GM21723 (cell line): ENCODE measurements around the gene TENT5C.

ENCODE experiments used
- ATAC-seq: cut with Tn5 transposase; IDR thresholded peaks from one replicate; pipeline ENCODE4 v1.9.1; 2021; ENCODE audit warnings: mild to moderate bottlenecking, moderate library complexity; ENCODE audit not compliant: unreplicated experiment

TENT5C gene

DNA sequence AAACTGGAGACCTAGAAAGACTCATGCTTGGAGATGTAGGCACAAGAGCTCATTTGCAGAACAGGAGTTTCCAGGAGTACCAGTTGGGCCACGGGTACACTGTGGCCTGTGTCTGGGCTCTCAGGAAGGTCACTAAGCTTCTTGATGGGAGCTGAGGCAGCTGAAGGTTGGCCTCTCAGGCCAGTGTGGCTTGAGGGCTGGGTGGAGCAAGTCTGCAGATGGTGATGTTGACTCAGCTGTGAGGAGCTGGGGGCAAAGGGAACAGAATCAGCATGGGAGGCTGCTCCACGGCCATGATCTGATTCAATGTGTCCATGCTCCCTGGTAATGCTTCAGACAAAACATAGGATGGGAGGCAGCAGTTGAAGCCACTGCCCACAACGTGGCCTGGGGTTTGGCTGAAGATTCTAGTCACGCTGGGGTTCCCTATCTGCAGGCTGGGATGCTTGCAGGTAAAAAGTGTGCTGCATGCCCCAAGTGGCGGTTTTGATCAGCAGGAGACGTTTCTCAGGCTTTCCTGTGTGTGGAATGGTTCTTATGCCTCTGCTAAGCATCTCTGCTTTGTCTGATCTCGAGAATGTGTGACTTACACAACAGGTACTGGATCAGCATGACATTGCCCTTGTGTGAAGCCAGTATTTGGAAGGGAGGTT, 15.4 kb upstream of the TENT5C start:
- ATAC-seq = no peak

DNA sequence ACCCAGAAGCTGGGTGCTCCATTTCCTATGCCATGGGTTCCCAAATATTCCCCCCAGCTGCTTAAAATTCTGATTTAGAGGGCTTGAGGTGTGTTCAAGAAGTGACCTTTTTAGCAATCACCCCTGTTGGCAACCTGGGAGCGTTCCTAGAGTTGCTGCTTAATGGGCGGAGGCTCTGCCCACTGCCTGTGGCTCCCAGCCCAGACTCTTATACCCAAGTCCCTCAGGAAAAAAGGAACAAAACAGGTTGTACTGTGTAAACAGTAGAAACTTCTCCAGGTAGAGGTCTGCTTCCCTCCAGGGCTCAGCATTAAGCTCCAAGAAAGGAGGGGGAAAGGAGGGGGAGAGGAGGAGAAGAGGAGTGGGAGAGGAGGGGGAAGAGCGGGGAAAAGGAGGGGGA, 14.6 kb upstream of the TENT5C start:
- no peak for ATAC-seq

DNA sequence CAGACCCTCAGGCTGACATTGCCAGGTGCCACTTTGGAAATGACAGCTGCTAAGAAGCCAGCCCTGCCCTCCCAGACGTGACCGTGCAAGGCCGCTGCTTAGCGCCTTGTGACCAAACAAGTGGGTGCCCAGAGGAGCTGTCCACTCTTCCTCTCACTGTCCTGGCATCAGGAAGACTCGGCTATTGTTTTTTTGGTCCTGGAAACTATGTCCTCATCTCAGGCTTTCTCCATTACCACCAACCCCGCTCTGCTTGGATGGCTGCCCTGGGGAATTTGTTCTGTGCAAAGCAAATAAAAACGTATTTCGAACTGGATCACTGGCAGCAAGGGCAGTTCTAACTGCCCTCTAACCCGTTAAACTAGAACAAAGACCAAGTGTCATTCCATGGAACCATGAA, 13.7 kb upstream of the TENT5C start:
- ATAC-seq = no peak

DNA sequence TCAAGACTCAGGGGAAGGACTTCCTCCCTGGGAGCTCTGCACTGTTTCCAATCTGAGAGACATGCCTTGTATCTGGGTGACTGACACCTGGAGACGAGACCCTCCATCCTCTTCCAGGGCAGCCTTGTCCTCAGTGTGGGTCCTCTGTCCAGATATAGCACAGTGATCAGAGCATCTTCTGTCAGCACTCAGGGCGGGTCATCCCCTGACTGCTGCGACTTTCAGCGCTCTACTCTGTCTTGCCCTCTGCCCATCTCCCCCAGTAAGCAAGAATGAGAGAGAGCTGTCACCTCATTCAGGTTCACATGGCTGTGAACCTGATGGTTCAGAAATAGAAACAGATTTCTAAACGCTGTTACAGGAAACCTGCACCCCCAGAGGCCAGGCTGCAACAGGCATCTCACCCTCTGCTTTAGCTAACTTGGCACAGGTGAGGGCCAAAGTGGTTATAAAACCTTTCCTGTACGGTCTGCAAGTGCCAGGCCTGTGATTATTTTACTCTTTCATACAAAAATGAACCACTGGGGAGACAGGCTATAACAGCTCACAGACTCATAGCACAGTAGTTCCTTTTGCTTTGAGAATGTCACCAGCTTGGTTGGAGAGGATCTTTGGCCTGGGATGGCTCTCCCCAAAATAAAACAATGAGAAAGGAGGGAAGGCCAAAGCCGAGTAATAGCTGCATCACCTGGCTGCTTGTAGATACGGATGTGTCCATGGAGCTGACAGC, 11.4 kb upstream of the TENT5C start:
- ATAC-seq = no peak

DNA sequence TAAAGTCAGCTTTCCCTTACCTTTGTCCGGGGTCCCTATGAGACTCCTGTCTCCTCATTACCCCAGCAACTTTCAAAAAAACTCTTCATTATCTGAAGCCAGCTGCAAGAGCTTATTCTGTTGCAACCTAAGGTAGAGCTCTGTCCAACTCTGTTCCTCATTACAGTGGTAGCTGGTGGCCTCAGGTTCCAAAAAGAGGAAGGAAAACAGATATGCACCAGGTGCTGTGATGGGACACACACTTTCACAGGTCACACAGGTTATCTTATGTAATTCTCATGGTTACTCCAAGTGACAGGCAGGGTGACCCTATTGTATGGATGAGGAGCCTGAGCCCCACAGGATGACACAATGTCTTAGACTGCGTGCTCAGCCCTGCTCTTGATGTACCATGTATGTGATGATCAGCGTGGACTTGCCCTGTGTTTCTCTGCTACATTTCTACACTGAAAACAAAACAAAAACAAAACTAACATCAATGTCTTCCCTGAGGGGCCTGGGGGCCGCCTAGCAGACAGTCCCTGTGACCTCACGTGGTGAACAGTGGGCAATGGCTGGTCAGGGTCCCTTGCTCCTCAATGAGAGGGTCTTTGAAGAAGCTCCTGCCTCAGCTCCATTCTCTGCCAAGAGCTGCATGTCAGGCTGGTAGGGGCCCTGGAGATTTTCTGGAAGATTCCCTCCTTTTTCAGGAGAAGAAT, 9.7 kb upstream of the TENT5C start:
- ATAC-seq = no peak

DNA sequence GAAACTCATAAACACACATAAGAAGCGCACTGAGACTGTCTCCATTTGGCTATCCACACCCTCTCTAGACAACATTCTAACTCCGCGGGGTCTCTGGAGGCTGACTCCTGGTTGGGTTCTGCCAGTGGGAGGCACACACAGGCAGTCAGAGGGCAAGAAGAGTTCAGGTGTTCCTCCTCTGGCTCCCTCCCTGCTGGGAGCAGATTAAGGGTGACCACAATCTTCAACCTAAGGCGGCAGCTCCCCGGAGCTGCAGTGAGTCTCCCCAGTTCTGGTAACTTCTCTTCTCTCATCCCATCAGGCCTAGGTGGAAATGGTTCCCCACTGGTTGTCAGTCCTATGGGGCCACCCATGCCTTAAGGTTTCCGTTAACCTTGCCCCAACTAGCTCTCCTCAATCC, 7.4 kb upstream of the TENT5C start:
- no peak for ATAC-seq

DNA sequence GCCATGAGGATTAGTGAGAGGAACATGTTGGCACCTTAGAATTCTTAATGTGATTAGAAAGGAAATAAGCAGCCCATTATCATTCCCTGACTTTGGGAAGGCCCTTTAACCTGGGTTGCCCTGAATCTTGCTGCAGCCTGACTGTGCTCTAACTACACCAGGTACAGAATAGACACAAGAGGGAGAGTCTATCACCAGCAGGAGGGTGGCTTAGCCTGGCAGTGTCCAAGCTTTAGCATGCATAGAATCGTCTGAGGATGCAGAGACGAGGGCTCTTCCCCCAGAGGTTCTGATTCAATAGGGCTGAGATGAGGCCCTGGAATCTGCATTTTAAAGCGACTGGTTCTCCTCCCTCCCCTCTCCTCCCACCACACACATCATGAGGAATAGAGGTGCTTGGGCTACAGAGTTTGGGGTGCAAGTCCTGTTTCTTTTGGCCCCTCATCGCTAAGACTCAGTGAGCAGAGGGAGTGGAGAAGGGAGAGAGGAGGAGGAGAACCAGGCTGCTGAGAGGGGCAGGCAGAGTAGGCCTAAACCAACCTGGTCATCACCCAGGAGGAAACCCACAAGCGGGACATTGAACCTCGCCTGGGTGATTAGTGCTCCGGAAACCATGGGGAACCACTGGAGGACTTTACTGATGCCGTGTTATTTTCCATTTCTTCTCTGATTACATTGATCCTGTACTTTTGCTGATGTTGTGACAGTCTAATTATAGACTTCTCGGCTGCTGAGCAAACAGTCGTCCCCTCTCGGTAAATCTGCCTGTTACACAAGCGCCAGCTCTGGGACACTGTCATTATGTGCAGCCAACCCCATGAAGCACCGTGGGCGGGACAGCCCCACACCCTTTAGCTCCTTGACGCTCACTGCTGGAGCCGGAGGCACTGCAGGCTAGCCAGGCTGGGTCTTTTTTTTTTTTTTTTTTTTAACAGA, 6.3 kb upstream of the TENT5C start:
- ATAC-seq = no peak

DNA sequence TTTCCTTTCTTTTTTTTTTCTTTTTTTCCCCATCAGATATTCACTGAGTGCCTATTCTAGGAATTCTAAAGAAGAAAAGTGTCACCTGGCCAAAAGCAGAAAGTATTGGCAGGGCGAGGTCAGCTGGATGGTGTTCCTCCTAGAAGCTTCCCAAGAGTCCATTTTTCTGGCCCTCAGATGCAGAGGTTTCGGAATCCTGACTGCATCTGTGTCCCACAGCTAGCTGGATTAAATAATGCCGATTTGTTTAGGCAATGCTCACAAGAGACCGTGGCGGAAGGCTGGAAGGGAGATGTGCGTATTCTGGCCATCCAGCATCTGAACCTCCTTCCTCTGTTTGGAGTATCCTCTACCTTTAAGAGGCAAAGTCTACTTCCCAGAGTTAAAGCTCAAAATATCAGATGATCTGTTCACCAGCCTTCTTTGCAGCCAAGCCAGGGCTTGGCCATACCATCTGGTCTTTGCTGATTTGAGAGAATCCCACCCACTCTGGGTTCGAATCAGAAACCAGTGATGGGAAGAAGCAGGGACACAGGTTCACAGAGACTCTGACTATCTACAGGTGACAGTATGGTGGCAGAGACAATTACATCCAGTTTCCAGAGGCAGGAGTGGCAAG, 5.4 kb upstream of the TENT5C start:
- no peak for ATAC-seq

DNA sequence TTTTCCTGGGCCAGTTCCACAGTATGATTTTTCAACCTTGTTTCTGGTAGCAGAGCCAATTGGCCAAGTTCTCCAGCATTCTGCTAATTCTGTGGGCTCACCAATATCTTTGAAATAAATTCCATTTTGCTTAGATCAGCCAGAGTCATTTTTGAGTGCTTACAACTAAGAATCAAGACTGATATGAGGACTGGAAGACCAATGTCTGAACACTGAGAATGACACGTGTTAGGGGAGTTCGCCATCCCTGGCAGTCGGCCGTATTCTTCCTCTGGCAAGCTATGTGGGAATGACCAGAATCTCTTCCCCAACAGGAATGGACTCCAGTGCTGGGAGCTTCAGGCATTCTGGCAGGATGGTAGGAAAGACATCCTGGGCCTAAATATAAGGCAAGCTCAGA, 4.9 kb upstream of the TENT5C start:
- no peak for ATAC-seq

DNA sequence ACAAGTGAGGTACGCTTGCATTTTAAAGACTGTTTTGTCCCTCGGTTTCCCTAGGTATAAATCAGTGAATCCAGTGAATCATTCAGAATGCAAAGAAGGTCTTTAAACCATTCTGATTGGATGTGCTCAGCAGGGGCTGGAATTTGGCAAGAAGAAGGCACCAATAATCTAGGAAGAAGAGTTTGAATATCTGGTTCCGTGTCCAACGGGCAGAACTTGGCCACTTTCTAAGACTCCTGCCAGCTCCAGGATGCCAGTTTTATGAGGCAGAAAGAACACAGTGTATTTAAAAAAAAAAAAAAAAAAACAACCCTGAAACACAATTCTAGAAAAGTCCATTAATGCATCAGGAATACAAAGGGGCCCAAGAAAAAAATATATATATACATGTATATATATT, 3.0 kb upstream of the TENT5C start:
- ATAC-seq = no peak

DNA sequence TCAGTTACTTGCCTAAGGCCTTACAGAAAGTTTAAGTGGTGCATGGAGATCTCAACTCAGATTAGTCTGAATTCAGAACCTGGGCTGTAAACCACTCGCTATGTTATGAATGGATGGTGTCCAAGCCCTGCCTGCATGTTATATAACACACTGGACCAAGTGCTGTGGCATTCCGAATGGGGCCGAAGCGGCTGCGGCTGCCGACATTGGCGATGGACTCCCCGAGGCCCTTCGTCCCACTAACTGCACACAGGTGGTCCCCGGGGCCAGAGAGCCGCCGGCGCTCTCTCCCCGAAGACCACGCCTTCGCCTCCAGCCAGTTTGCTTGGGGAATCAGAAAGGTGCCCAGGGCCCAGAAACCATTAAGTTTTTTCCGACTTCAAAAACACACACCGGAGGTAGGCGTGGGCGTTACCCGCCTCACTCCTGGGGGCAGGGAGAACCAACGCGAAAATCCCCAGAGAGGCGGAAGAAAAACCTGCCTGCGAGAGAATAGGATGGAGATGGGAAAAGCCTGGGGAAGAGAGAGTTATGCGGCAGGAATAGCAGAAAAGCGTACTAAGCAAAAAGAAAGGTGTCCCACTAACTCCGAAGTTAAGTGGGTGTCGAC, 579 bp upstream of the TENT5C start:
- ATAC-seq = peak; percentile 34

DNA sequence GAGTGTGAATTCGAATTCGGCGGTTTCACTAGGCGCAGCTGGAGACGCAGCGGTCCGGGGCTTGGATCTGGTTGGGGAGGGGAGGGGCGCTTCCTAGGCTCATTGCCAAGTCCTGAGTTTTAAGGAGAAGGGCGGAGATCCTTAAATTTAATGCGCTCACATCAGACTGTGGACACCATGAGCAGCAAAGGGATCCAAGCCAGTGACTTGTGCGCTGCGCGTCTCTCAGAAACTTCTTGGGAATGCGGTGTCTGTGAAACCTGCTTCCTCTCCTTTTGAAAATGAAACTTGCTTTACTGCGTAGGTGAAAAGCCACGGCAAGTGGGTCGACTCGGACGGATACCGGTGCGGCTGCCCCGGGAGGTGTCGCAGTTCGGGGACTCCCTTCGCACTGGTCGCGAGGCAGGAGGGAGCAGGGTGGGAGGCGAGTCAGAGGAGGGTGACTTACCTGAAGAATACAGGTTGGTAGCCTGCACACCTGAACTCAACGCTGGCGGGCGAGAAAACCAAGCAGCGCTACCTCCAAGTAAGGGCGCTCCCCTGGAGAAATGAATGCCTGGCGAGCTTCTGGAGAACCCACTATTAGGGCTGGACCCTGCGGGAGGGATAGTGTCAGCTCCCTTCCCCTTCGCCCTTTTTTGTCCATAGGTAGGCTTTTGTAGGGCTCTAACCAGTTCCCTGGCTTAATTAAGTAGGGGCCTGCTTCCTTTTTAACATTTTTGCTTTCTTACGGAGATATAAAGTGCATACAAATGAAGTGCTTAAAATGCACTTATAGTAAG, 992 bp downstream of the TENT5C start:
- ATAC-seq = no peak

DNA sequence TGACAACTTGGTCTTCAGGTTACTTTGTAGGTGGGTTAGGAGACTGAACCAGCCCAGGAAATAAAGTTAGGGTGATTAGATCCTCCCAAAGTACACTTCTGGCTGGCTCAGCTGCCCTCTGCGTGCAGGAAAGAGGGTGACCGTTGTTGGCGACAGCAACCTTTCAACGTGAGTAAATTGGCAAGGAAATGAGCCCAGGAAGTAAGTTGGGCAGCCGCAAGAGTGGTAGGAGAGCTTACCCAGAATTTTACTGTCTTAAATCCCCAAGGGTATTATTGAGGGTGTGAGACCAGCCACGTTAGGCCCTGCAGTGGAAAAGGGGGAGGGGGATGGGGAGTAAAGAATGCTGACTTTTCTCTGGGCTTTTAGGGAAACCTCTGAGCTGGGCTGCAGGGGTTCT, 1.6 kb downstream of the TENT5C start:
- no peak for ATAC-seq

DNA sequence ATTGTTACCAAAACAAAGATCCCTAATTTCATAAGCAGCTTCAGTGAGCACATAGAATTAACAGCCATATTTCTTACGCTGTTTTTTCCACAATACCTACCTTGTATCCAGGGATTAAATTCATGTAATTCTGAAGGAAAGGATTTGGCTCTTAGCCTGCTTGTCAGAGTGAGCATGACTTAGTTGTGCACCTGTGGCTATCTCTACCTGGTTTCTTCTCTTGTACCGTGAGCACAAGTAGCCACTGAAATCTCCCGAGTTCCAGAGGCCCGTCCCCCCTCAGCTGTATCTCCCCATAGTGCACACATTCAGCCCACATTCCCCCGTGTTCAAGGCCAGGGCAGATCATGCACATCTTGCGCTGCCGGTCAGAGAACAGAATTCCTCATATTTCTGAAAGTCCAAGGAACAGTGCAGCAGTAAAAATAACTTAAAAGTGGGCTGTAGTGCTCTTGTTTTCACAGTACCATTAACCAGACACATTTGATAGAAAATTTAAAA, 2.3 kb downstream of the TENT5C start:
- no peak for ATAC-seq

DNA sequence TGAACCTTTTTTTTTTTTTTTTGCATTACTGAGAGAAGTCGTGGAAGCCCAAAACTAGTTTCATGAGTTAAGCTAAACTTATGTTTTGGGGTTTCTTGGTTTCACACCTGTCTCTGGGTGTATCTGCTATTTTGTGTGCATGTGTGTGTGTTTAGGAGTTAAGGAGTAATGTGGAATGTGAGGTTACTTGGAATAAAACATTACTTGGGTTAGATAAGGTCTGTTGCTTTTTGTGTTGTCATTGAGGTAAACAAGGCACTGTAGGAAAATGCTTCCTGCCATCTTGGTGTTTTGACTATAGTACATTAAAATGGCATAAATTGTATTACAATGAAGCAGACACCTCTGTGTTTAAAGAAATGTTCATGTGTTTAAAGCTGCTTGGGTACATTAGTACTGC, 2.9 kb downstream of the TENT5C start:
- ATAC-seq = no peak

DNA sequence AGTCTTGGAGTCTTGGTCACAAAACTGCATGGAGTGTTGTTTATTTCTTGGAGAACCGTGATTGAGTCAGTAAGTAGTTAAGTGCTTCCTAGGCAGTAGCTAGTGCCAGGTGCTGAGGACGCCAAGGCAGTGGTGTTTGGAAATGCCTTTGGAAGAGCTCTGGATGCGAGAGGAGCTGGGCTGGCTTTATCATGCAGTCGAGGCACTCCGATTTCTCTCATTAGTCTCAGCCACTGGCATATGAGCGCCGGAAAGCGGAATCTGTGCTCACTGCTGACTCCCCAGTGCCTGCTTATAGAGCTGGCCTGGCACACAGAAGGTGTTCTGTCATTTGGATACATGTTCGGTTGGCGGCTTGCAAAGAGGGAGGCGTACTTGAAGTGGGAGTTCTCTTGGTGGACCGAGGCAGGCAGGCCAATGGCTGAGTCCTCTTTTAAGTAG, 3.6 kb downstream of the TENT5C start:
- no peak for ATAC-seq

DNA sequence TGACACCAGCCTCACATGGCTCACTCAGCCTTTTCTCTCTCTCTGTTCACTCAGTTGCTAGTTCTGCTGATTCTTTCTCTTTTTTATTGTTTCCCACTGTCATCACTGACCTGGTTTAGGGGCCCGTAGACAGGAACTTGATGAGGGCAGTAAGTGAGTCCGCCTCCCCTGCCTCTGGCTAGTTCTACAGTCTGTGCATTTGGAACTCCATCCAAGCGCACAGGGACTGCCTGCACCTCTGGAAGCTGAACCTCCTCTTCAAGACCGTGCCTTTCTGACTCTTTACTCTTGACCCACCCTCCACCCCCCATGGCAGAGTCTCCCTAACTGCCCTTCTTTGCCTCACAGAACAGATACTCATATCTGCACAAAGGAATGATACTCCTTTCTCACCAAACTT, 4.2 kb downstream of the TENT5C start:
- no peak for ATAC-seq

DNA sequence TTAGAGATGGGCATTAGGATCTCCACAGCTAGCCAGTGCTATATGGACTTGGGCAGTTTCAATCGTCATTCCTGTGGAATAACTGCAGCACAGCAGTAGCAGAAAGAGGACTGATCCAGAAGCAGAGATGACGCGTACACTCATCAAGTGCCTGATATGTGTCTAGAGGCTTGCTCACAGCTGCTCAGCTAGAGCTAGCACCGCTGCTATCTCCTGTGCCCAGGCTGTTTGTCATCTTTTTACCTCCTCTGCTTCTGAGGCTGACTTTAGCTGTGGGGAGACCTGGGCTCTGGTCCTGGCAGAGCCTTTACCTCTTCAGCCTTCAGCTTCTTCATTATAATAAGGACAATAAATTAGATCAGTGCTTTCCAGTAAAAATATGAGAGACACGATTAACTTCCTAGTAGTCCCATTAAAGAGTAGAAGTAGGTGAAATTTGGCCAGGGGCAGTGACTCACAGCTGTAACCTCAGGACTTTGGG, 5.3 kb downstream of the TENT5C start:
- no peak for ATAC-seq

DNA sequence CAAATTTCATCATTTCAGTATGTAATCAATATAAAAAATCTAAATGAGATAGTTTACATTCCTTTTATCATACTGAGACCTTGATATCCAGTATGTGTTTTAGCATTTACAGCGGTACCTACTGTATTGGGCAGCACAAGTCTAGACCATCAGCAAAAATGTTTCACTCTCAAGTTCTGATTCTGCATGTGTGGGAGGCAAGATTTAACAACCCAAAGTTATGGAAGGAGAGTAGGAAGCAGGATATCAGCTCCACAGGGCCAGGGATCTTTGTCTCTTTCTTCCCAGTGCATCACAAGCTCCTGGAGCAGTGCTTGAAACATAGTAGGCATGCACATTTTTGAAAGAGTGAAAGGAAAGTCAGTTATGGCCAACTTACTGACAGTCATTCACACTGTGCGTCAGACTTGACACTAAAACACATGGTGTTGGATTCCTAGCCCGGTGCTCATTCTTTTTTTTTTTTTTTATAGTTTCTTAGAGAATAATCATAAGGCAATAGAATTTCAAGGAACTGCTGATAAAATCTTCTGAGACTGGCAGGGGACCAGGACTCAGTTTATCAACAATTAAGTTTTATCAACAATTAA, 6.1 kb downstream of the TENT5C start:
- ATAC-seq = no peak
